Measurements from ENCODE around the gene JAK1. TPM values are rescaled to one million over a fixed set of nuclear protein-coding genes. Genes with fewer than 3 reads are reported as not detected.

The JAK1 gene
- total RNA-seq, 4 donors from 2014 or later: 59.7 to 92.7 (median 64.1) TPM

DNA sequence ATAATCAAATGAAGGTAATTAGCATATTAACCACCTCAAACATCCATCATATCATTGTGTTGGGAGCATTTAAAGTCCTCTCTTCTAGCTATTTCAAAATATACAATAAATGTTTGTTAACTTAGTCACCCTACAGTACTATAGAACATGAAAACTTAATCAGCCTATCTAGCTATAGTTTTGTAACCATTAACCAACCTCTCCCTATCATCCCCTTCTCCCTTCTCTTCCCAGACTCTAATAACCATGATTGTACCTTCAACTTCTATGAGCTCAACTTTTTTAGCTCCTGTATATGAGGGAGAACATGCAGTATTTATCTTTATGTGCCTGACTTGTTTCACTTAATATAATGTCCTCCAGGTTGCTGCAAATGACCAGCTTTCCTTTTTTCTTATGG, 167.5 kb downstream of the JAK1 start:
- Histone ChIP-seq H3K4me3 (no peak overlapping the region), H3K27ac (no peak overlapping the region), H3K36me3 (peaks cover 0 to 5% (median 0%) of the 10 kb centered on the region in 3 donors), H3K4me1 (no peaks in the 10 kb centered on the region), H3K27me3 (no peaks in the 10 kb centered on the region), H3K9me3 (no peaks in the 10 kb centered on the region)
- no peak for TF ChIP-seq POLR2A (IDR thresholded peaks at IDR 0.05)
- intact Hi-C loops (cut with DNase I): no loop called here
- DNase-seq: no peak

DNA sequence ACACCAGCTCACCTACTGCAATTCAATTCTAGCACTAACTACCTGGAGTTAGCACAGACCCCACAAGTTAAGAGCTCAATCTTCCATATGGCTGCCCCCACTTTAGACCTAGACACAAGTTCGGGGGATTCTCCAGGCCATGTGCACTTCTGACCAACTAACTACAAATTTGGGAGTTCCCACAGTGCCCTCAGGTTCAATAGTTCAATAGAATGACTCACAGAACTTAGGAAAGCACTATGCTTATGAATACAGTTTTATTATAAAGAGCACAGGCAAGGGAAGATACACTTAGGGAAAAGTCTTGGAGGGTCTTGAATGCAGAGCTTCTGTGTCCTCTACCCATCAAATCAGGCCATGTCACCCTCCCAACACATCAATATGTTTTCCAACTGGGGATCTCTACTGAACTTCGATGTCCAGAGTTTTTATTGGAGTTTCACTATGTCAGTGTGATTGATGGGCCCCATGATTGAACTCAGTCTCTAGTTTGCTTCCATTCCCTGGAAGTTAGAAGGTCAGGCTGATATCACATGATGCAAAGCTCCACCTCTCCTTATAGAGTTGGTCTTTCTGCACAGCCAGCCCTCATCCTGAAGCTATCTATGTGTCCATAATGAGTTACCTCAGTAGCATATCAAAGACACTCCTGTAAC, 175.4 kb downstream of the JAK1 start:
- WGBS, 2 donors: 82 to 97% methylated on average over 2 of the region's 2 CpGs
- no peaks in the 10 kb centered on the region for H3K4me1 ChIP-seq
- H3K27me3 ChIP-seq: no peaks in the 10 kb centered on the region
- H3K36me3 ChIP-seq: peaks cover 0 to 37% (median 0%) of the 10 kb centered on the region in 3 donors
- intact Hi-C loops (cut with DNase I): no loop called here
- H3K9me3 ChIP-seq: peaks cover 0 to 14% (median 0%) of the 10 kb centered on the region in 3 donors
- no peak overlapping the region for H3K27ac ChIP-seq
- TF ChIP-seq CTCF (IDR thresholded peaks at IDR 0.05) (no peak), POLR2A (IDR thresholded peaks at IDR 0.05) (no peak)
- DNase-seq: no peak
- no peak overlapping the region for H3K4me3 ChIP-seq

Small RNA genes lying within 50 kb of the gene (small RNA-seq; reads per million reads assigned to genes)
- gene AL606517.2: 0 reads per million in 4 donors

Other genes with a start within 250 kb of the JAK1 start
- gene RAVER2, start 221.5 kb downstream of the JAK1 start, total RNA-seq: 10 to 100 TPM in 2 of 4 donors, 1 to 10 TPM in 2; 7.1 to 17.0 (median 11.8) TPM
- 10 to 100 TPM; 32.2 to 46.3 (median 39.6) TPM for gene AK4, start 181.7 kb upstream of the JAK1 start, total RNA-seq